WERI-Rb-1 (cell line): ENCODE results near the gene NALCN.

ENCODE experiments used
- DNase-seq: peaks from one replicate; pipeline ENCODE4 v3.0.0-alpha.2; 2020
- H3K27ac ChIP-seq: fragments of 250-450 bp; sonication (Bioruptor Pico); 2 replicates; pipeline ENCODE4 v1.5.1; 2020; ENCODE audit warnings: mild to moderate bottlenecking, moderate library complexity
- H3K27me3 ChIP-seq: fragments of 250-450 bp; sonication (Bioruptor Pico); 2 replicates; pipeline ENCODE4 v1.5.1; 2021; ENCODE audit warnings: mild to moderate bottlenecking, low read depth, moderate library complexity; ENCODE audit not compliant: insufficient read depth, severe bottlenecking
- H3K36me3 ChIP-seq: fragments of 250-450 bp; sonication (Bioruptor Pico); 2 replicates; pipeline ENCODE4 v1.5.1; 2020; ENCODE audit warnings: mild to moderate bottlenecking, moderate library complexity
- H3K4me3 ChIP-seq: 2 replicates; pipeline ENCODE4 v1.5.1; 2011; ENCODE audit warnings: low read depth, mild to moderate bottlenecking, control low read depth, low read length
- H3K9me3 ChIP-seq: fragments of 250-450 bp; sonication (Bioruptor Pico); 2 replicates; pipeline ENCODE4 v1.5.1; 2021; ENCODE audit warnings: mild to moderate bottlenecking, moderate library complexity; ENCODE audit not compliant: severe bottlenecking
- TF ChIP-seq, protein P1 (sequence below): IDR thresholded peaks from 2 replicates; pipeline ENCODE4 v1.5.1; 2011; ENCODE audit warnings: low read depth, mild to moderate bottlenecking, control low read depth, inconsistent platforms, low read length

Gene NALCN

DNA sequence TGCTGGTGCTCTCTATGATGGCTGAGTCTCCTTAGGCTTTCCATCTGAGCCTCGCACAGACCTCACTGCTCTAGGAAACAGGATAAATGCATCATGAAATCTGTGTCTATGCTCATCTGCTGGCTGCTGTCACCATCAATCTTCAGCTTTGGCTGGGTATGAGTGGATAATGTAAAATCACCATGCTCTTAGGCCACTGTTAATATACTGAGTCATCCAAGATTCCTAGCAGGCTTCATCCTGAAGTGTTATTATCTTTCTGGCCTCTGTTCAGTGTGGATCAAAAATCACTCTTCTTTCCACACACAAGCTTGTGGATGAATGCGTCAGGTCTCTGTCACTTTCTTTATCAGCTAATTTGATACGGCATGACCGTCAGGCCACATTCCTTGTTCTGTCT is 317.4 kb downstream of the NALCN start:
- Histone ChIP-seq H3K27ac (no peak overlapping the region), H3K4me3 (no peak overlapping the region), H3K36me3 (no peaks in the 10 kb centered on the region), H3K27me3 (no peaks in the 10 kb centered on the region), H3K9me3 (peaks cover 6% of the 10 kb centered on the region)
- TF ChIP-seq, protein P1, sequence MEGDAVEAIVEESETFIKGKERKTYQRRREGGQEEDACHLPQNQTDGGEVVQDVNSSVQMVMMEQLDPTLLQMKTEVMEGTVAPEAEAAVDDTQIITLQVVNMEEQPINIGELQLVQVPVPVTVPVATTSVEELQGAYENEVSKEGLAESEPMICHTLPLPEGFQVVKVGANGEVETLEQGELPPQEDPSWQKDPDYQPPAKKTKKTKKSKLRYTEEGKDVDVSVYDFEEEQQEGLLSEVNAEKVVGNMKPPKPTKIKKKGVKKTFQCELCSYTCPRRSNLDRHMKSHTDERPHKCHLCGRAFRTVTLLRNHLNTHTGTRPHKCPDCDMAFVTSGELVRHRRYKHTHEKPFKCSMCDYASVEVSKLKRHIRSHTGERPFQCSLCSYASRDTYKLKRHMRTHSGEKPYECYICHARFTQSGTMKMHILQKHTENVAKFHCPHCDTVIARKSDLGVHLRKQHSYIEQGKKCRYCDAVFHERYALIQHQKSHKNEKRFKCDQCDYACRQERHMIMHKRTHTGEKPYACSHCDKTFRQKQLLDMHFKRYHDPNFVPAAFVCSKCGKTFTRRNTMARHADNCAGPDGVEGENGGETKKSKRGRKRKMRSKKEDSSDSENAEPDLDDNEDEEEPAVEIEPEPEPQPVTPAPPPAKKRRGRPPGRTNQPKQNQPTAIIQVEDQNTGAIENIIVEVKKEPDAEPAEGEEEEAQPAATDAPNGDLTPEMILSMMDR: no peak
- no peak for DNase-seq

DNA sequence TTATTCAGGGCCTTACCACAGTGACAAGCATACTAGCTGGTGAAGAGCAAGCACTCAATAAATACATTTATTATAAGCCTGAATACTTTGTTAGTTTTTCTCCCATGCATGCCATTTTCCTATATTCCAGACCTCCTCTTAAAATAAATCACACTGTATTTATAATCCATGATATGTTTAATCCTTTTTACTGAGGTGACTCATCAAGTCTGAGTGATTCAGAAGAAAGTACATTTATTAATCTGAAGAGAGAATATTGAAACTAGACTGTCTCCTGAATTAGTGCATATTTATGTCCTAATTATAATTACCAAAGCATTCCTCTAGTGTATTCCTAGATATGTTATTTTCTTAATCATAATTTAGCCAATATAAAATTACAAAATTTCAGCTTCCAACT is 323.3 kb downstream of the NALCN start:
- no peak for DNase-seq
- no peaks in the 10 kb centered on the region for H3K36me3 ChIP-seq
- H3K27me3 ChIP-seq: no peaks in the 10 kb centered on the region
- TF ChIP-seq, protein P1: no peak
- no peak overlapping the region for H3K27ac ChIP-seq
- H3K9me3 ChIP-seq: peaks cover 6% of the 10 kb centered on the region
- H3K4me3 ChIP-seq: no peak overlapping the region

DNA sequence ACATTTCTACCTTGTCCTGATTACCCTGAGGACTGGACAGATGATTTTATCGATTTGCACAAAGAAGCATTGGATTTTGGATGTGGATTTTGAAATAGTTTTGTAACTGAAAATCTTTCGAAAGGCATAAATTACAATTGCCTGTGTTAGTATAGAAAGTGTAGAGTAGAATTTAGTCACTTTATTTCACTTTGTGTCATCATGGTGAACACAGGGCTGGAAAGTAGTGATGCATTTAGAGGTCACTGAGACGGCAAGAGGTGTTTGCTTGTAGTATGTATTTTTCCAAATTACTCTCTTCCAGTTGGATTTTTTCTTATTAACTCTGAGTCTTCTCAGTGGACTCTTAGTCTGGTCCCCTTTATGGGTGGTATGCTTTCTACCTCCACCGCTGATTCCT is 326.0 kb downstream of the NALCN start:
- Histone ChIP-seq H3K36me3 (no peaks in the 10 kb centered on the region), H3K27me3 (no peaks in the 10 kb centered on the region), H3K9me3 (no peaks in the 10 kb centered on the region), H3K4me3 (no peak overlapping the region), H3K27ac (no peak overlapping the region)
- DNase-seq: no peak
- TF ChIP-seq, protein P1: no peak

DNA sequence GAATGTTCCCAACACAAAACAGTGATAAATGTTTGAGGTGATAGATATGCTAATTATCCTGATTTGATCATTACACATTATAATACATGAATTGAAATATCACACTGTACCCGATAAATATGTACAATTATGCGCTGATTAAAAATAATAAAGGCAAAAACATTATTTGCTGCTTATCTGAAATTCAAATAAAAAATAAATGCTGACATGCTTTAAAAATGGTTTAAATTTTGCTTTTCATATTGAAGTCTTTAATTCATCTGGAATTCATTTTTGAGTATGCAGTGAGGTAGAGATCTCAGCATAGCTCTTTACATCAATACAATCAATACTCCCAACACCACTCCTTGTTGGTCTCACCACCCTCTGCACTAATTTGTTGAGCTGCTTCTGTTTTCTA is 330.8 kb downstream of the NALCN start:
- DNase-seq: no peak
- Histone ChIP-seq H3K4me3 (no peak overlapping the region), H3K27me3 (no peaks in the 10 kb centered on the region), H3K27ac (no peak overlapping the region), H3K9me3 (no peaks in the 10 kb centered on the region), H3K36me3 (no peaks in the 10 kb centered on the region)
- TF ChIP-seq, protein P1: no peak

DNA sequence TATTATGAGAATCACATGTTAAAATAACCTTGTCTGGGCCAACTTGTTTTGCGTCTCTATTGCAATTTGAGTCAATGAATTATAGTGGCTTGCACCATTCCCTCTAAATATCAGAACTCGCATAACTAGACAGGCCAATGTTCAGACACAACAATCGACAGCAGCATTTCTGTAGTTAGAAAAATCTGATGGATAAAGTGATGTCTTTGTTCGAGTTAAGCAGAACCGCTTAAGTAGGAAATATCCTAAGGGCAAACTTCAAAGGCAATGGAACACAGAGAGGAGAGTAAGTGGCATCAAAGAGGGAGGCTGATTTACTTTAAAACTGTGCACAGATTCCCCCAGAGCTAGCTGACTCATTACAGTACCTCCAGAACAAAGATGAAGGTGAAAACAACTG is 333.9 kb downstream of the NALCN start:
- H3K4me3 ChIP-seq: no peak overlapping the region
- H3K9me3 ChIP-seq: peaks cover 6% of the 10 kb centered on the region
- no peaks in the 10 kb centered on the region for H3K27me3 ChIP-seq
- TF ChIP-seq, protein P1: no peak
- no peak for DNase-seq
- H3K27ac ChIP-seq: no peak overlapping the region
- no peaks in the 10 kb centered on the region for H3K36me3 ChIP-seq

DNA sequence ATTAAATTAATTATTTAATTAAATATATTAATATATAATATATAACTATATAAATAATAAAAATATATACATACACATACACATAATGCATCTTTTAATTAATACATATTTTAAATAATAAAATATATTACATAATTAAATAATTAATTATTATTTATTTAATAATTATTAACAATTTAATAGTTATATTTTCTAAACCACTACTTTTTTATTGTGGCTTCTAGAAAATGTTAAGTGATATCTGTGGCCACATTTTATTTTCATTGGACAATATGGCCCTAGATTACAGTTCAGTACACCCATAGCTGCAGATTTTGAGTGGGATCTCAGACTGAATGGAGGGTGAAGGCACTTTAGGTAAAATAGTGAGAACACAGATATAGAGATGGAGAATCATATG is 335.7 kb downstream of the NALCN start:
- TF ChIP-seq, protein P1: no peak
- H3K27me3 ChIP-seq: no peaks in the 10 kb centered on the region
- DNase-seq: no peak
- H3K36me3 ChIP-seq: no peaks in the 10 kb centered on the region
- no peak overlapping the region for H3K27ac ChIP-seq
- H3K9me3 ChIP-seq: peaks cover 6% of the 10 kb centered on the region
- H3K4me3 ChIP-seq: no peak overlapping the region
